PC-9 (cell line): ENCODE results near the gene LRRK1. TPM values are rescaled to one million over a fixed set of nuclear protein-coding genes. Genes with fewer than 3 reads are reported as not detected.

ENCODE experiments used
- BruUV-seq: library from RNA; stranded (reverse); fragments of 400-500 nt; replicated peaks from 2 replicates; lab custom pipeline; 2021; lab: Mats Ljungman, UMichigan
- CTCF ChIA-PET: fragments of 300-600 bp; sonication (Branson Sonifier 250); formaldehyde crosslinking; loops from one replicate; lab custom pipeline; 2022; ENCODE audit warnings: antibody characterized with exemption; lab: Charles Lee
- POLR2A ChIA-PET: fragments of 300-600 bp; sonication (Branson Sonifier 250); formaldehyde crosslinking; loops from one replicate; lab custom pipeline; 2022; ENCODE audit warnings: antibody characterized with exemption; ENCODE audit not compliant: unreplicated experiment; lab: Charles Lee
- DNase-seq, 2 experiments: peaks; one replicate each; pipeline versions ENCODE4 v3.0.0 to v3.0.0-alpha.2; 2015 to 2022; ENCODE audit warnings: mixed read lengths in 1 of 2
- H2AFZ ChIP-seq: fragments of 200-600 bp; sonication (generic); 2 replicates; pipeline ENCODE4 v1.8.1; 2017; ENCODE audit warnings: antibody characterized with exemption
- H3F3A ChIP-seq: fragments of 200-600 bp; sonication (generic); 2 replicates; pipeline ENCODE4 v1.8.1; 2017; ENCODE audit warnings: antibody characterized with exemption, mild to moderate bottlenecking, low read depth; ENCODE audit not compliant: insufficient read depth
- H3K27ac ChIP-seq: fragments of 200-600 bp; sonication (generic); 2 replicates; pipeline ENCODE4 v1.6.1; 2016; ENCODE audit warnings: mixed run types
- H3K27me3 ChIP-seq: fragments of 200-600 bp; sonication (generic); 2 replicates; pipeline ENCODE4 v1.6.1; 2016; ENCODE audit warnings: low read depth, mixed run types; ENCODE audit not compliant: insufficient read depth
- H3K36me3 ChIP-seq: fragments of 200-600 bp; sonication (generic); 2 replicates; pipeline ENCODE4 v1.6.1; 2016; ENCODE audit warnings: low read depth, mixed run types
- H3K4me1 ChIP-seq: fragments of 200-600 bp; sonication (generic); replicated peaks from 2 replicates; pipeline ENCODE4 v1.6.1; 2016; ENCODE audit warnings: mixed run types; ENCODE audit not compliant: insufficient read depth
- H3K4me2 ChIP-seq: fragments of 200-600 bp; sonication (generic); 2 replicates; pipeline ENCODE4 v1.6.1; 2017; ENCODE audit warnings: mixed run types
- H3K4me3 ChIP-seq: fragments of 200-600 bp; sonication (generic); 2 replicates; pipeline ENCODE4 v1.6.1; 2016; ENCODE audit warnings: mixed run types
- H3K79me2 ChIP-seq: fragments of 200-600 bp; sonication (generic); 2 replicates; pipeline ENCODE4 v1.6.1; 2017; ENCODE audit warnings: low read depth, mixed run types
- H3K9me2 ChIP-seq: fragments of 200-600 bp; sonication (generic); 2 replicates; pipeline ENCODE4 v1.8.1; 2017; ENCODE audit warnings: mild to moderate bottlenecking; ENCODE audit not compliant: insufficient read depth
- H3K9me3 ChIP-seq: fragments of 200-600 bp; sonication (generic); 2 replicates; pipeline ENCODE4 v1.8.1; 2016; ENCODE audit warnings: low read depth; ENCODE audit not compliant: insufficient read depth
- H4K20me1 ChIP-seq: fragments of 200-600 bp; sonication (generic); 2 replicates; pipeline ENCODE4 v1.8.1; 2017; ENCODE audit not compliant: insufficient read depth
- CTCF ChIP-seq: fragments of 200-600 bp; sonication (generic); conservative IDR thresholded peaks from 2 replicates; pipeline ENCODE4 v1.6.1; 2017; ENCODE audit warnings: mixed run types, antibody characterized with exemption, mild to moderate bottlenecking, moderate library complexity
- EZH2 ChIP-seq: fragments of 200-600 bp; sonication (generic); IDR thresholded peaks from 2 replicates; pipeline ENCODE4 v1.8.0; 2017; ENCODE audit warnings: antibody characterized with exemption, low read depth
- intact Hi-C: fragments of 100-400 bp; cut with micrococcal nuclease; formaldehyde crosslinking; loops from one replicate; pipeline ENCODE4 v1.10.0; 2022; ENCODE audit not compliant: unreplicated experiment
- total RNA-seq: library from RNA; stranded (reverse); gene quantifications from 2 replicates; pipeline ENCODE4 v1.2.3, GENCODE V29; 2021

The LRRK1 gene
- total RNA-seq, 1 experiment from 2014 or later: 15.7 TPM

- intact Hi-C loops: no loop called here
- CTCF ChIA-PET: no interaction called here
- H3K27me3 ChIP-seq: no peaks in the 10 kb centered on the region
Observed at GRCh38 chr15:100972975-100973350, 53.8 kb downstream of the LRRK1 start.

DNA sequence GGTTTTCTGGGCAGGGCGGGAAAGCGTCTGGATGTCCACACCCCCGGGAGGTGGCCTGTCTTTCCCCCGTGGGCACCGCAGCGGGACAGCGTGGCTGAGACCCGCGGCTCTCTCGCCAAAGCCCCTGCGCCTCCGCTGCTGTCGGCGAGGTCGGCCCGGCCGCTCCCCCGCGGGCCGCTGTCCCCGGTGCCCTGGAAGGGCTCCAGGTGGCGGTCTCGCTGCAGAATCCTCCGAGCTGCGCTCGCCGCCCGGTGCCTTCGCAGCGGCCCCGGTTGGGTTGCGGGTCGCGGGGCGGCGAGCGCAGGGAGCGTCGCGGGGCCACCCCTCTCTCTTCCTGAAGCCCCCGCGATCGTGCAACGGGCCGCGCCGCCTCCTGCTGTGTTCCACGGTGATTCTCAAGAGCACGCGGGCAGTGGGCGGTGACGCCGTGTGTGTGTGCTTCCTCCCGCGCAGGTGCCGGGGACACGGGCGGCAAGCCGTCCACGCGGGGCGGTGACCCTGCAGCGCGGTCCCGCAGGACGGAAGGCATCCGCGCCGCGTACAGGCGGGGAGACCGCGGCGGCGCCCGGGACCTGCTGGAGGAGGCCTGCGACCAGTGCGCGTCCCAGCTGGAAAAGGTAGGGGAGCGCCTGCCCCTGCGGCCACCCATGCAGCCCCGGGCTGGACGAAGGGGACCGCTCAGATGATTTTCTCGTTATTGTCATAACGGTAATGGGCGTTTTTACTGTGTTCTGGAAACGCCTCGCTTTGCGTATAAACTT is 54.4 kb downstream of the LRRK1 start:
- Histone ChIP-seq H3K9me3 (no peaks in the 10 kb centered on the region), H3F3A (no peaks in the 10 kb centered on the region), H4K20me1 (no peaks in the 10 kb centered on the region), H3K79me2 (no peaks in the 10 kb centered on the region), H3K27me3 (no peaks in the 10 kb centered on the region), H3K9me2 (no peaks in the 10 kb centered on the region), H3K4me2 (no peak overlapping the region), H2AFZ (no peak overlapping the region), H3K27ac (no peak overlapping the region), H3K4me3 (no peak overlapping the region), H3K36me3 (no peaks in the 10 kb centered on the region), H3K4me1 (no peaks in the 10 kb centered on the region)
- ChIA-PET POLR2A (no interaction called here), CTCF (no interaction called here)
- no peak for TF ChIP-seq EZH2
- TF ChIP-seq CTCF: no peak
- no TSS peak for BruUV-seq
- intact Hi-C loops: no loop called here
- no peak for DNase-seq

More at GRCh38 chr15:100972975-100973350, 53.8 kb downstream of the LRRK1 start:
- no peak for DNase-seq
- Histone ChIP-seq H3K9me2 (no peaks in the 10 kb centered on the region), H3F3A (peaks cover 5% of the 10 kb centered on the region; the same call in 1 of the 2 replicates), H3K4me3 (no peak overlapping the region), H4K20me1 (no peaks in the 10 kb centered on the region), H2AFZ (no peak overlapping the region), H3K9me3 (no peaks in the 10 kb centered on the region), H3K4me1 (no peaks in the 10 kb centered on the region; the same call in 1 of the 2 replicates), H3K27ac (no peak overlapping the region), H3K36me3 (no peaks in the 10 kb centered on the region), H3K4me2 (no peak overlapping the region), H3K79me2 (no peaks in the 10 kb centered on the region)
- POLR2A ChIA-PET: no interaction called here
- no TSS peak for BruUV-seq
- TF ChIP-seq EZH2 (no peak), CTCF (no peak)

- no peak overlapping the region for H3K27ac ChIP-seq
- no TSS peak for BruUV-seq
- H3K9me2 ChIP-seq: no peaks in the 10 kb centered on the region
Observed at GRCh38 chr15:100975043-100975442, 55.9 kb downstream of the LRRK1 start.

More at GRCh38 chr15:100975043-100975442, 55.9 kb downstream of the LRRK1 start:
- no peak for TF ChIP-seq EZH2
- no peak for TF ChIP-seq CTCF
- H3K4me2 ChIP-seq: no peak overlapping the region
- no peaks in the 10 kb centered on the region for H3K27me3 ChIP-seq
- H3K36me3 ChIP-seq: no peaks in the 10 kb centered on the region
- no peaks in the 10 kb centered on the region for H3K9me3 ChIP-seq
- POLR2A ChIA-PET: no interaction called here
- no peaks in the 10 kb centered on the region for H4K20me1 ChIP-seq
- H3F3A ChIP-seq: no peaks in the 10 kb centered on the region
- H3K4me3 ChIP-seq: no peak overlapping the region
- no peak overlapping the region for H2AFZ ChIP-seq
- no peaks in the 10 kb centered on the region for H3K79me2 ChIP-seq
- no peak for DNase-seq
- CTCF ChIA-PET: no interaction called here
- intact Hi-C loops: no loop called here
- H3K4me1 ChIP-seq: no peaks in the 10 kb centered on the region
